ENCODE results near the gene SPOCK1.

Gene SPOCK1

GRCh38 chr5:137023371-137023770 is 475.8 kb downstream of the SPOCK1 start:
- DNase-seq (ENCODE audit: low read depth), result no peak
- no peak for TF ChIP-seq CTCF (conservative IDR thresholded peaks at IDR 0.05; ENCODE audit: low read depth, low read length)
- no peak overlapping the region for H3K4me3 ChIP-seq (ENCODE audit: low read length)

- no peak overlapping the region for H3K4me3 ChIP-seq (ENCODE audit: low read length)
- no peak for TF ChIP-seq CTCF (conservative IDR thresholded peaks at IDR 0.05; ENCODE audit: low read depth, low read length)
- DNase-seq (ENCODE audit: low read depth), result no peak
Observed at GRCh38 chr5:137022725-137023124, 476.4 kb downstream of the SPOCK1 start.

GRCh38 chr5:137022043-137022442 is 477.1 kb downstream of the SPOCK1 start:
- H3K4me3 ChIP-seq (ENCODE audit: low read length), result no peak overlapping the region
- no peak for DNase-seq (ENCODE audit: low read depth)
- no peak for TF ChIP-seq CTCF (conservative IDR thresholded peaks at IDR 0.05; ENCODE audit: low read depth, low read length)

GRCh38 chr5:137019229-137019628 is 479.9 kb downstream of the SPOCK1 start:
- no peak for TF ChIP-seq CTCF (conservative IDR thresholded peaks at IDR 0.05; ENCODE audit: low read depth, low read length)
- H3K4me3 ChIP-seq (ENCODE audit: low read length), result no peak overlapping the region
- DNase-seq (ENCODE audit: low read depth), result no peak

GRCh38 chr5:137016783-137017324 is 482.3 kb downstream of the SPOCK1 start:
- peak; percentile 13 for TF ChIP-seq CTCF (conservative IDR thresholded peaks at IDR 0.05; ENCODE audit: low read depth, low read length)
- no peak overlapping the region for H3K4me3 ChIP-seq (ENCODE audit: low read length)
- no peak for DNase-seq (ENCODE audit: low read depth)

GRCh38 chr5:137015540-137016116 is 483.5 kb downstream of the SPOCK1 start:
- no peak for DNase-seq (ENCODE audit: low read depth)
- no peak for TF ChIP-seq CTCF (conservative IDR thresholded peaks at IDR 0.05; ENCODE audit: low read depth, low read length)

GRCh38 chr5:137014731-137015130 is 484.4 kb downstream of the SPOCK1 start:
- TF ChIP-seq CTCF (conservative IDR thresholded peaks at IDR 0.05; ENCODE audit: low read depth, low read length), result no peak
- no peak for DNase-seq (ENCODE audit: low read depth)
- H3K4me3 ChIP-seq (ENCODE audit: low read length), result no peak overlapping the region

More at GRCh38 chr5:137015540-137016116, 483.5 kb downstream of the SPOCK1 start:
- H3K4me3 ChIP-seq (ENCODE audit: low read length), result no peak overlapping the region
